B cell (primary cell): ENCODE results near the gene ACACB.

Source experiments
- EZH2 ChIP-seq: IDR thresholded peaks from 2 replicates; pipeline ENCODE4 v1.6.1; 2012; ENCODE audit warnings: borderline replicate concordance, low read depth, mild to moderate bottlenecking, moderate library complexity, low read length; ENCODE audit not compliant: insufficient read depth, poor library complexity, severe bottlenecking
- TF ChIP-seq, protein P1 (sequence below): fragments of 200-600 bp; IDR thresholded peaks from one replicate; pipeline ENCODE4 v1.8.0; 2022; ENCODE audit warnings: antibody characterized with exemption, mild to moderate bottlenecking

DNA sequence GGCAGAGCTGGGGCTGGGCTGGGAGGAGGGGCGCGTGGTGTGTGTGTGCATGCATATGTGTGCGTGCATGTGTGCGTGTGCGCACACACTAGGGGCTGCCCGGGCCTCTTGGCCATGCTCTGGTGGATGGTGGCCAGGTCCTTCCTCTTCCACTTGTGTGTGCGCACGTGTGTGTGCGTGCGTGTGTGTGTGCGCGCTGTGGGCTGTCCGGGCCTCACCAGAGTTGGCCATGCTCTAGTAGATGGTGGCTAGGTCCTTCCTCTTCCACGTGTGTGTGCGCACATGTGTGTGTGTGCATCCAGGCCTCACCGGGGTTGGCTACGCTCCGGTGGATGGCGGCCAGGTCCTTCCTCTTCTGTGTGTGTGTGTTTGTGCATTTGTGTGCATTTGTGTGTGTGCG is 168.0 kb downstream of the ACACB start:
- TF ChIP-seq, protein P1, sequence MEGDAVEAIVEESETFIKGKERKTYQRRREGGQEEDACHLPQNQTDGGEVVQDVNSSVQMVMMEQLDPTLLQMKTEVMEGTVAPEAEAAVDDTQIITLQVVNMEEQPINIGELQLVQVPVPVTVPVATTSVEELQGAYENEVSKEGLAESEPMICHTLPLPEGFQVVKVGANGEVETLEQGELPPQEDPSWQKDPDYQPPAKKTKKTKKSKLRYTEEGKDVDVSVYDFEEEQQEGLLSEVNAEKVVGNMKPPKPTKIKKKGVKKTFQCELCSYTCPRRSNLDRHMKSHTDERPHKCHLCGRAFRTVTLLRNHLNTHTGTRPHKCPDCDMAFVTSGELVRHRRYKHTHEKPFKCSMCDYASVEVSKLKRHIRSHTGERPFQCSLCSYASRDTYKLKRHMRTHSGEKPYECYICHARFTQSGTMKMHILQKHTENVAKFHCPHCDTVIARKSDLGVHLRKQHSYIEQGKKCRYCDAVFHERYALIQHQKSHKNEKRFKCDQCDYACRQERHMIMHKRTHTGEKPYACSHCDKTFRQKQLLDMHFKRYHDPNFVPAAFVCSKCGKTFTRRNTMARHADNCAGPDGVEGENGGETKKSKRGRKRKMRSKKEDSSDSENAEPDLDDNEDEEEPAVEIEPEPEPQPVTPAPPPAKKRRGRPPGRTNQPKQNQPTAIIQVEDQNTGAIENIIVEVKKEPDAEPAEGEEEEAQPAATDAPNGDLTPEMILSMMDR = no peak
- no peak for TF ChIP-seq EZH2
